Activated T-cell treated with anti-CD3 and anti-CD28 coated beads for 48 hours (primary cell): ENCODE results near the gene EDEM3.
A peak's percentile ranks its signal among the peaks of the same experiment; 100 is the strongest.
"Not testable (repeated sequence)": the region's sequence is repeated elsewhere in the genome, so short reads cannot be mapped to it uniquely, and the experiment has no call there.

Source experiments
- DNase-seq: peaks from one replicate; pipeline ENCODE4 v3.0.0-alpha.2; 2020; ENCODE audit warnings: low read depth

The EDEM3 gene, protein sequence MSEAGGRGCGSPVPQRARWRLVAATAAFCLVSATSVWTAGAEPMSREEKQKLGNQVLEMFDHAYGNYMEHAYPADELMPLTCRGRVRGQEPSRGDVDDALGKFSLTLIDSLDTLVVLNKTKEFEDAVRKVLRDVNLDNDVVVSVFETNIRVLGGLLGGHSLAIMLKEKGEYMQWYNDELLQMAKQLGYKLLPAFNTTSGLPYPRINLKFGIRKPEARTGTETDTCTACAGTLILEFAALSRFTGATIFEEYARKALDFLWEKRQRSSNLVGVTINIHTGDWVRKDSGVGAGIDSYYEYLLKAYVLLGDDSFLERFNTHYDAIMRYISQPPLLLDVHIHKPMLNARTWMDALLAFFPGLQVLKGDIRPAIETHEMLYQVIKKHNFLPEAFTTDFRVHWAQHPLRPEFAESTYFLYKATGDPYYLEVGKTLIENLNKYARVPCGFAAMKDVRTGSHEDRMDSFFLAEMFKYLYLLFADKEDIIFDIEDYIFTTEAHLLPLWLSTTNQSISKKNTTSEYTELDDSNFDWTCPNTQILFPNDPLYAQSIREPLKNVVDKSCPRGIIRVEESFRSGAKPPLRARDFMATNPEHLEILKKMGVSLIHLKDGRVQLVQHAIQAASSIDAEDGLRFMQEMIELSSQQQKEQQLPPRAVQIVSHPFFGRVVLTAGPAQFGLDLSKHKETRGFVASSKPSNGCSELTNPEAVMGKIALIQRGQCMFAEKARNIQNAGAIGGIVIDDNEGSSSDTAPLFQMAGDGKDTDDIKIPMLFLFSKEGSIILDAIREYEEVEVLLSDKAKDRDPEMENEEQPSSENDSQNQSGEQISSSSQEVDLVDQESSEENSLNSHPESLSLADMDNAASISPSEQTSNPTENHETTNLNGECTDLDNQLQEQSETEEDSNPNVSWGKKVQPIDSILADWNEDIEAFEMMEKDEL

DNA sequence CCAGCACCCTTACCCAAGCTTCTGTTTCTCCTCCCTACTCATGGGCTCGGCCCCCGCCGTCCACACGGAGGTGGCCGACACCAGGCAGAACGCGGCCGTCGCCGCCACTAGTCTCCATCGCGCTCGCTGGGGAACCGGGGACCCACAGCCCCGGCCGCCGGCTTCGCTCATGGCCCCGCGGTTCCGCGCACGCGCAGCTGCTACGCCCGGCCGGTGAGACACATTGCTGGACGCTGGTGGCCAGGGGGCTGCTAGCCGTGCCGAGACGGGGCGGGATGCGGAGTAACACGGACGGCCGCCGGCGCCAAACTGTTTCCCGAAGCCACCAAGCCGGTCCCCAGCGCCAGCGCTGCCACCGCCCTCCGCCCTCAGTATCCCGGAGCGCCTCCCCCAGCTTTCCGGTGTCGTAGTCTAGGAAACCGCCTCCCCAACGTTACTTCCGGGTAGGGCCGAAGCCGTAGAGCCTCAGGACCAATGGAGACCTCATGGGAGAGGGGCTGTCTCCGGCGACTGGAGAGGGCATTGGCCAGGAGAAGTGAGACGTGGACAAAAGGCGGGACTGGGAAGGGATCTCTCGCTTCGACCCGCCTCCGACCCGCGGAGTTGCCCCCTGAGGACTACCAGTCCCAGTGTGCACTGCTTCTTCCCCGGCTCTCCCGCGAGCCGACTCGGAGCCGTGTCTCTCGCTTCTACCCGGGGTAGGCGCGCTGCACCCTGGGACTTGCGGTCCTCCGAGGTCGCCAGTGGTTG is at the start of gene EDEM3:
Gene EDEM3 (minus strand): TSS at position 383 of the 750 bp plus-strand sequence. CDS start 212 bp downstream, at position 171.
- DNase-seq, result peak; percentile 93

DNA sequence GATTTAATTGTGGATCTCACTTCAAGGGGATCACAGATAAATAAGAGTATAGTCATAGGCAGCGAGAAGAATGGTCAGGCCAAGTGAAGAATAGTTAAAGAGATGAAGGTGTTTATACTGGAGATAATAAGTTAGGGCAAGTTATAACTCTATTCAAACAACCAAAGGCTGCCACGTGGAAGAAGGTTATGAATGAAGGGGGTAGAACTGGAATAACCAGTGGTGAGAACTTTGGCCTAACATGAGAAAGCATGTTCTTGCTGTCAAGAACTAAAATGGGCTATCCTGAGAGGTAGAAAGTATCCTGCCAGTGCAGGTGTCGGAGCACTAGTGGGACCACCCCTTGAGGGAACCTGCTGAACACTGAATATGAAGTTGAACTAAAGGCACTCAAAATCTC is 49.6 kb upstream of the EDEM3 start:
- DNase-seq, result no peak

DNA sequence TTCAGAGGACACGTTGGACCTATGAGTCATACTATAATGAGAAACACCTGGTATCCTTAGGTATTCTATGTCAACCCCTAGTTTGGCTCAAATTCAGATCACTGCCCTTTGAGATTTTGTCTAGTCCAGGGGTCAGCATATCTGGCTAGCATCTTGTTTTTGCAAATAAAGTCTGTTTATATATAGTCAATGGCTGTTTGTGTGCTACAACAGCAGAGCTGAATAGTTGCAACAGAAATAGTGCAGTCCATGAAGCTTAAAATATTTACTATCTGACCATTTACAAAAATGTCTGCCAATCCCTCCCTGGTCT is 48.5 kb upstream of the EDEM3 start:
- DNase-seq, result no peak

DNA sequence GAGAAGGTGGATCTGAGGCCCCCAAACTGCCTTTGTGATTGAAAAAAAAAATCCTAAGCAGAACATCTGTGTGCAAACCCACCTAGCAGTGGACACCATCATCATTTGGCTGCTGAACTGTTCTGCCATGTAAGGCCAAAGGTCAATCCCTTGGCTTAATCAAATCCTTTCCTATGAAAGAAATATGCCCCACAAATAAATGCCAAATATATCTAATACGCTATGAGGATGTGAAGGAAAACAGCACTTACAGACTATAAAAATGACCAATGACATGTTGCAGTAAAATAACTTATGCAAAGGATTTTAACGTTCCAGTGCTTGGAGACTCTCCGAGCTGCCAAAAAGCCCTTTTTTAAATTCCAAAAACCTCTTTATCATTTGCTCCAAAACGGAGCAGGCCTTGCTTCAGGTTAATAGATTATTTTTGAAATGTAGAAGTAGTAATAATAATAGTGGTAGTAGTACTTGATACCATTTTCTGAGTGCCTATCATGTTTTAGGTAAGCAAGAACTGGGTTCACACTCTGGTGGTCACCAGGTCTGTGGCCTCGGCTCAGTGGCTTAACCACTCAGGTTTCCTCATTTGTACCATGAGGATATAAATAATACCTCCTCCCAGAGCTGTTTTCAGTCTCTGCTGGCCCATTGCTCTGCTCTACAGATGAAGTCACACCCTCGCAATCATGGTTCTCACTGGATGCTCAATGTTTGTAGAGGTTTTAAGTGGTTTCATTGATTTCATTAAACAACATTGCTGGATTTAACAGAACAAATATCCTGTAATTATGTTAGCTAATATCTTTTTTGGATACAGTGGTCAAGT is 47.9 kb upstream of the EDEM3 start:
- no peak for DNase-seq

DNA sequence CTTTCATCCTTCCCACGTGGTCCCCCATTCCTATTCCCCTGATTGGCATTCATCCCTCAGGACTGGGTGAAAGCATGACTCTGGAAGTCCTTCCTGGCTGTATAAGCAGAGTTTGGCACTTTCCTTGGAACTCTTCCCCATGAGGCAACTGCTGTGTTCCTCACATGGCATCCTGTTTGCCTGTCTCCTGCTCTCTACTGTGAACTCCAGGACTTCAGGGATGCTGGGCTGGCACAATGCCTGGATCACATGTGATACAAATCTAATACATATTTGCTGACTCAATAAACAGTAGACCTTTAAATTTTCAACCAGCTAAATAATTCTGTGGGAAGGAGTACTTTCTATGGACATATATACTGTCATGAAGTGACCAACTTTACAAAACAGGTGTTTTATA is 46.8 kb upstream of the EDEM3 start:
- no peak for DNase-seq

DNA sequence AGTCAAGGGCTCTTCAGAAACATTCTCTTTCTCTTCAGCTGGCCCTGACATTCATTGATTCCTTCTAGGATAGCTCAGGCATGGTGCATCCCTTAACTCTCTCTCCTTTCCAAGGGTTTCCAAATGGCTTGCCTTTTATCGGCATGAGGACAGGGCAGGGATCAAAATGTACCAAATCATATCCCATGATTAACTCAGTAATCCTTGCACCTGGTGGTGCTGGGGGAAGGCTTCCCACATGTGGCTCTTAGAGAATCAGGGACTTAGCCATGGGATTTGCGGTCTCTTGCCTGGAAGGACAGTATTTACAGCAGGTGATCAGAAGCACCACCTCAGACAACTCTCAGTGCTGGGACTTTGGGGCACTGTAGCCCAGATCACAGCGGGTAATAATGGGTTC is 46.2 kb upstream of the EDEM3 start:
- DNase-seq, result no peak

DNA sequence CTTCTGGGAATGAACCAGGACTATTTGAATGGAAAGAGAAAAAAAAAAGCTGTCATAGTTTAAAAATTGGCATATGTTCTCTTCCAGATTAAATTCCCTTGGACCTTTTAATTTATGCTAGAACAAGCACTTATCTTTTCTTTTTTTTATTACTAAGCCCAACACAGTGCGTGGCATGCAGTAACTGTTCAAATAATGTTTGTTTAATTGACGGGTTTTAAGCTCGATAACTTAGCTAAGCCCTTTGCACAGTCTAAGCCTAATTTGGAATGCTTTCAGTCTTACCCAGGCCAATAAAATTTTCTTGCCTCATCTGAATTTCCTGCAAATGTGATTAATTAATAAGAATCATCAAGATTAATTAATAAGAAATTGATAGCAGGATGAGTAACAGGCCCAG is 39.3 kb upstream of the EDEM3 start:
- no peak for DNase-seq

DNA sequence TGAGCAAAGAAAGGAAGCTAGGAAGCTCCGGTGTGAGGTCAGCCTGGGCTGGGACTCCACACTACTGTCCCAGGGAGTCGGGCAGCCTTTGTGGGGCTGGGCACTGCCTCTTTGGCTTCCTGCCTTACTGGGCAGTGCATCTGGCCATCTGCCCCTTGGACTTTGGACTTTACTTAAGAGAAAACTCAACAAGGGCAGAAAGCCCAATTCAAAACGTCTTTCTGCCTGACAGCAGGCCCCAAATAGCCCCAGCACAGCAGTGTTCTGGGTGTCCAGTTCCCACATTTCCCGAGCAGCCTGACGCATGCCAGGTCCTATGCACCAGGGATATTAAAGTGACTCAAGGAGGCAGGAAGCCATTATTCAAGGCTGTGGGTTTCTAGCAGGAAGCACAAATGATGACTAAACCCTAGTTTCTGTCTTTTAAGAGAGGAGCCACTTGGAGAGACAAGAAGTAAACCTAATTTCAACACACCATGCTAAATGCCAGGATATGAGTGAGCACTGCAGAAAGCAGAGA is 37.9 kb upstream of the EDEM3 start:
- no peak for DNase-seq

DNA sequence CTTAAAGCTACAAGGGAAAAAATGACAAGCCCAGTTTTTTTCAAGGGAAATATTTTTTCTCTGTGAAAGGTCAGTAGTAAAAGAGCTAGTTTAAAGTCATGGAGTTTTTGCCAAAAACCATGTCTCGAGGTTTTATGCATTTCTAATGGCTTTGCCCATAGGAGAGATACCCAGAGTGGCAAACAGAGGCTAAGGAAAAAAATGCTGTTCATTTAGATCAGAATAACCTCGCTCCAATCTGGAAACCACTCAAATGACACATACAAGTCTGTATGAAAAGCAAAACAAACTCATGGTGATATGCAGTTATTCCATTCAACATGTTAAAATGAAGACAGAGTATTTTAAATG is 36.9 kb upstream of the EDEM3 start:
- DNase-seq, result no peak

DNA sequence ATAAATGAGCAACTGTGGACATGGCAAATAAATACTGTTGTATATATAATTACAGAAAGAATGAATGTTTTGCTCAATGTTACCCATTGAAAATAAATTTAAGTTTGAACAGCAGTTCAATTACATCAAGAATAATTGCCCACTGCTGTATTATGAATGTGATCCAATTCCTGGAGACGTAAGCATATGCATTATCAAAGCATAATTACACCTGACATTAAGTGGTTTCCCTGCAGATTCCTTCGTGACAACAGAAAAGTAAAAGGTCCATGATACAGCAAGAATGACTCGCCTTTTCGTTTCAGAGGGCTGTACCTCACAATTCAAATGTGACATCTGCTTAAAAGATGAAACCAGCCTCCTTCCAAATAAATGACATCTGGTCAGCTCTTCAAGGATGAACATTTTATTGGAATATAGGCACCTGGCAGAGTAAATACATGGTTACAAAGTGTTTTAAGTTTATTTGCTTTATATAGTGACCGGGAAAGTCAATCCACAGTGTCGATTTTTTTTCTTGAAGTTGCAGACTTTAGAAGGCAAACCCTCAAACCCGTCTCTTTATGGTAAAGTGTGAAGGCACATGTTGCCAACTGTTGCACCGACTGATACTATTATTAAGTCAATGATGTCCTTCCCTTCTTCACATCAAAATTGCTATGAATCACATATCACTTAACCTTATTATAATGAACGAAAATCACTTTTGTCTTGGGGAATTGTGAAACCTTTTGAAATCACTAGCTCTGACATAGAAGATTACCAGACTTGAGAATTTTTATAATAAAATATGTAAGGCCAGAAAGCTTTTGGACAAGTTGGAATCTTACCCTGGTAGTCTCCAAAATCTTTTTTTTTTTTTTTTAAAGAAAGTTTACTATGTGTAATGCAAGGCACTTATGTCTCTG is 36.2 kb upstream of the EDEM3 start:
- no peak for DNase-seq

DNA sequence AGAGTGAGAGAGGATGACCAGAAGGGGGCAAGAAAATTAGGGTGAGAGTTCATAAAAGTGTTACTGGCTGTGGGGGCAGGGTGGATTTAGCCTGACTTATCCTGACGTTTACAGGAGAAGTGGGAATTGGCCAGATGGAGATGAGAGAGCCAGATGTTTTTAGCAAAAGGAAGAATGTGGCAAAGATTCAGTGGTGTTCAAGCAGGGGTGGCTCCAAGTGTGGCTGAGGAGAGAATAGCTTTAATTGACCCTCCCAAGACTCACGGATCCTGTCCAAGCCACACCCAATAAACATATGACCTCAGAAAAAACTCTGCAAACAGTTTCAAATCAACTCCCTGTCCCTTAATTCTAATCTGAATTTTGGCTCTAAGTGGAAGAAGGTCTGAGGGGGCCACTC is 35.2 kb upstream of the EDEM3 start:
- DNase-seq, result no peak

DNA sequence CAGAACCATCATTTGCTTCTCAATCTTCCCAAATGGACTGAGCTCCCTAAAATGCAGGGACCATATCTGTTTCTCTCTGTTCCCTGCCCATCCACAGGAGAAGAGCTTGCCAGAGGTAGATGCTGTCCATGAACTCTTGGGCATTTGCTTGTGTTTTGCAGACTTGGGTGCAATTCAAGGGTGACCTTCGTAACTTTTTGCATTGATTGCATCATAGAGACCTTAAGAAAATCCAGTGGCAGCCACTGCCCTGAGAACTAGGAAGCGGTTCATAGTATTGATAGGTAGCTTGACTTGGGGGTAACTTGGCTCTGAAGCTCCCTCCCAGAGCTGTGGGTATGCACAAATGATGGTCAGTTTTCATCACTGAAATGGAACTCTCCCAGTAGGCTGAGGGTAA is 34.3 kb upstream of the EDEM3 start:
- no peak for DNase-seq

DNA sequence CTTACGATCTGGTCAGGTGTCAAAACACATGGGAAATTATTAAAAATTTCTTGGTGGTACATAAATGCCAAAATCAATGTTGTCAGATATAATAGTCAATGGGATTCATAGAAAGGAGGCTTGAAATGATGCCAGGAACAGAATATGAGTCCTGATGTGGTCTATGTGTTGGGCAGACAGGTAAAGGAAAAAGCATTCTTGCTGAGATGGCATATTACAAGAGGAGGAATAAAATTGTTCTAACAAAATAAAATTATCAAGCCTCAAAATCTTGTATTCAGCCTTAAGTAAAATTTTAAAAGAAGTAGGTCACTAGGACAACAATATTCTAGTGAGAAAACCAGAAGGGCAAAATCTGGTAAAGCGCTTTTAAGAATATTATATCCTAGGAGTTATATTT is 30.9 kb upstream of the EDEM3 start:
- DNase-seq, result no peak

DNA sequence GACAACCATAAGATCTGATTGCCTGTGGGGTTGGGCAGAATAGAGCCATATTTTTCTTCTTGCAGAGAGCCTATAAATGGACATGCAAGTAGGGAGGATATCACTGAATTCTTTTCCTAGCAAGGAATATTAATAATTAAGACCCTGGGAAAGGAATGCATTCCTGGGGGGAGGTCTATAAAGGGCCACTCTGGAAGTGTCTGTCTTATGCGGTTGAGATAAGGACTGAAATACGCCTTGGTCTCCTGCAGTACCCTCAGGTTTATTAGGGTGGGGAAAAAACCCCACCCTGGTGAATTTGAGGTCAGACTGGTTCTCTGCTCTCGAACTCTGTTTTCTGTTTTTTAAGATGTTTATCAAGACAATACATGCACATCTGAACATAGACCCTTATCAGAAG is 29.1 kb upstream of the EDEM3 start:
- DNase-seq, result not testable (repeated sequence)

DNA sequence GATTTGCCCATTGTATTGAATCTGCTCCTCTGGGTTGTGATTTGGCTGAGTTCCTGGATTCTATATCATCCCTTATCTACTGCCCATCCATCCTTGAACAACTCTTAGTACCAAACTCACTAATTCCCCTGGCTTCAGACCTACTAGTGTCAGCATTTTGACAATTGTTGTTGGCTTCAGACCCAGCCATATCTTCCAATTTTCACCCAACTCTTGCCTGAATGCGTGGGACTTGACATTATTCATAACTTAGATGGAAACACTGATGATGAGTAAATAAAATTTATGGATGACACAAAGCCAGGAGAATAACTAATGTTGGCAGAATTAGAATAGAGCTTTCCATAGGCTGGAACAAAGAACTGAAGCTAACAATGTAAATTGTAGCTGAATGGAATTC is 27.3 kb upstream of the EDEM3 start:
- DNase-seq, result no peak

DNA sequence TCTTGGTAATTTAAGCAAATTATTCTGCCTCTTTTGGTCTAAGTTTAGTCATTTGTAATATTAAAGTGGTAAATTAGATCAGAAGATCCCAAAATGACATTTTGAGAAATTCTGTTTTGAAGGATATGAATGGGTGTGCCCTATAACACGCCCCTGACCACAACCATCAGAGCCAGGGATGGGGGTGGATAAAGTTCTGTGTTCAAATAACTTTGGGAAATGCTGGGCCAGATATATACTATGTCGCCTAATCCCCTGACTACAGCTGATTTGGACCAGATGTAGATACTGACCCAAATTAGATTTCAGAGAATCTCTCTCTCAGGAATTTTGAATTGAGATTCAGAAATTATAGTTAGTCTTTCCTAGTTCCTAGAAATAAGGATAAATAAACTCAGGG is 21.2 kb upstream of the EDEM3 start:
- no peak for DNase-seq

DNA sequence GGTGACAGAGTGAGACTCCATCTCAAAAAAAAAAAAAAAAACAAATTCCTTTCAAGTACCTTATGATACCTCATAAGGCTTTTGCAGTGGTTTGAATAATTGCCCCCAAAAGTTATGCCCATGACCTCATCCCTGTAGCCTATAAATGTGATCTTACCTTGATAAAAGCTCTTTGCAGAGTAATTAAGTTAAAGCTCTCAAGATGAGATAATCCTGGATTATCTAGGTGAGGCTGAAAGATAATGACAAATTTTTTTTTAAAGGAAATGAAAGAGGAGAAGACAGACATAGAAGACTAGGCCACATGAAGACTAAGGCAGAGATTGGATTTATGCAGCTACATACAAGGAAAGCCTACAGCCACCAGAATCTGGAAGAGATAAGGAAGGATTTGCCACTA is 20.7 kb upstream of the EDEM3 start:
- DNase-seq, result no peak

DNA sequence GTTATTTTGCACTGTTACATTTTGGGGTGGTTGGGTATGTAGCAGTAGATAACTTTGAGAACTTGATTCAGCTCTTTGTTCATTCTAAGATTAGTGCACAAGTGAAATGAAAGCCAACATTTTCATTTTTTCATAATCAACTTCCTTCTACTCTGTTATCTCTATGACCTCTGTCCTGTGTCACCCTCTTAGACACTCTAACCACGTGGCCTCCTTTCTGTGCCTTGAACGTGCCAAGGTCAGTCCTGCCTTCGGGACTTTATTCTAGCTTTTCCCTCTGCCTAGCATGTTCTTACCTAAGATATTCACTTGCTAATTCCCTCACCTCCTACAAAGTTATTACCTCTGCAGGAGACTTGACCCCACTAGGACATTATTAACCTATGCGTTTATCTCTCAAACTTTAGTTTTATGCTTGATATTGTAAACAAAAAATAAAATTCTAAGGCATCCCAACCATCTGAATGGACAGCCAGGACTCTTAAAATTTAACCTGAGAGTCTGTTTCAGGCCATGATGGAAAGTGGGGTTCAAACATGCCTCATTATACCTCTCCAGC is 19.2 kb upstream of the EDEM3 start:
- no peak for DNase-seq

DNA sequence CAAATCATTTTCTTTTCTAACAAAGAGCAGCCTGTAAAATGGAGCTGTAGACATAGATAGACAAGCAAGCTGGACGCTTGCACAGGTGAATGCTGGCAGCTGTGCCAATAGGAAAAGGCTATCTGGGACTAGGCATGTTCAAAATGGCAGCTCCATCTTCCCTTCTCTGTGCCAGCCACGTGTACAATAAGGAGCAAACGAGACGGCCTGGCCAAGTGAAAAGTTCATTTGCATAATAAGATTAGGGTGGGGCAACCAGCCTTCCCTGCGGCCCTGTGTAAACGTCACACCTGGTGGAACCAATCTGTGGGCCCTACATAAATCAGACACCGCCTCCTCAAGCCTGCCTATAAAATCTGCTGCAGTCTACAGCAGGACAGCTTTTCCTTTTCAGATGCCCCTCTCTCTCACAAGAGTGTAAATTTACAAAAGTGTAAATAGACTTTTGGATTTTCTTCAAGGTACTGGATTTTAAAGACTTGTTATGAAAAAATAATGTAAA is 16.6 kb upstream of the EDEM3 start:
- DNase-seq, result no peak
